Caco-2 (cell line): ENCODE data around the gene ABCC9. TPM values are rescaled to one million over a fixed set of nuclear protein-coding genes. Genes with fewer than 3 reads are reported as not detected.
"Not testable (repeated sequence)": the region's sequence is repeated elsewhere in the genome, so short reads cannot be mapped to it uniquely, and the experiment has no call there.

Experiments
- BruUV-seq: library from RNA; stranded (reverse); fragments of 400-500 nt; replicated peaks from 2 replicates; lab custom pipeline; 2021; lab: Mats Ljungman, UMichigan
- CTCF ChIA-PET: fragments of 300-600 bp; sonication (Branson Sonifier 250); formaldehyde crosslinking; loops from one replicate; lab custom pipeline; 2022; ENCODE audit warnings: antibody characterized with exemption; lab: Charles Lee
- POLR2A ChIA-PET: fragments of 300-600 bp; sonication (Branson Sonifier 250); formaldehyde crosslinking; loops from one replicate; lab custom pipeline; 2022; ENCODE audit warnings: antibody characterized with exemption; lab: Charles Lee
- DNase-seq, 2 experiments: peaks; one replicate each; pipeline versions ENCODE4 v3.0.0 to v3.0.0-alpha.2; 2020 to 2022
- H3K27me3 ChIP-seq: replicated peaks from 2 replicates; pipeline ENCODE4 v1.6.0; 2011; ENCODE audit warnings: low read length; ENCODE audit not compliant: control insufficient read depth, insufficient read depth
- H3K36me3 ChIP-seq: 2 replicates; pipeline ENCODE4 v1.5.1; 2011; ENCODE audit warnings: low read length; ENCODE audit not compliant: control insufficient read depth, insufficient read depth
- H3K4me1 ChIP-seq: fragments of 250-450 bp; sonication (Bioruptor Pico); 2 replicates; pipeline ENCODE4 v1.5.1; 2020; ENCODE audit warnings: mild to moderate bottlenecking
- H3K4me3 ChIP-seq: 2 replicates; pipeline ENCODE4 v1.5.1; 2011; ENCODE audit warnings: low read depth, mild to moderate bottlenecking, control low read depth, low read length
- H3K9me3 ChIP-seq: fragments of 250-450 bp; sonication (Bioruptor Pico); 2 replicates; pipeline ENCODE4 v1.5.1; 2020; ENCODE audit warnings: mild to moderate bottlenecking, moderate library complexity
- H3K27ac Mint-ChIP-seq: one replicate; pipeline ENCODE4 v1.8.0; 2022; ENCODE audit warnings: mixed read lengths; ENCODE audit not compliant: unreplicated experiment
- H3K27me3 Mint-ChIP-seq: one replicate; pipeline ENCODE4 v1.8.0; 2022; ENCODE audit warnings: mixed read lengths; ENCODE audit not compliant: insufficient read depth, unreplicated experiment
- H3K36me3 Mint-ChIP-seq: one replicate; pipeline ENCODE4 v1.8.0; 2022; ENCODE audit warnings: mild to moderate bottlenecking, mixed read lengths; ENCODE audit not compliant: insufficient read depth, unreplicated experiment
- H3K4me1 Mint-ChIP-seq: one replicate; pipeline ENCODE4 v1.8.0; 2022; ENCODE audit warnings: low read depth, mixed read lengths; ENCODE audit not compliant: unreplicated experiment
- H3K4me3 Mint-ChIP-seq: one replicate; pipeline ENCODE4 v1.8.0; 2022; ENCODE audit warnings: mild to moderate bottlenecking, moderate library complexity, mixed read lengths; ENCODE audit not compliant: unreplicated experiment
- H3K9me3 Mint-ChIP-seq: one replicate; pipeline ENCODE4 v1.8.0; 2022; ENCODE audit warnings: mixed read lengths; ENCODE audit not compliant: unreplicated experiment
- intact Hi-C: fragments of 100-400 bp; cut with micrococcal nuclease; formaldehyde crosslinking; loops from one replicate; pipeline ENCODE4 v1.10.0; 2022; ENCODE audit not compliant: unreplicated experiment
- total RNA-seq: library from RNA; stranded (reverse); gene quantifications from 2 replicates; pipeline ENCODE4 v1.2.3, GENCODE V29; 2022
- TF ChIP-seq, protein P1 (sequence below), 2 experiments: fragments of 200-600 bp in 1 of 2; IDR thresholded peaks; 1 replicate in 1 of 2; 2 replicates in 1 of 2; pipeline versions ENCODE4 v1.5.1 to v1.8.0; 2011 to 2022; ENCODE audit warnings: antibody characterized with exemption in 1 of 2, control low read depth in 1 of 2, inconsistent platforms in 1 of 2, low read depth in 1 of 2, low read length in 1 of 2, mild to moderate bottlenecking in 1 of 2, moderate library complexity in 1 of 2; ENCODE audit not compliant: insufficient read depth in 1 of 2, severe bottlenecking in 1 of 2, unreplicated experiment in 1 of 2

ABCC9 gene
- total RNA-seq, 1 experiment from 2014 or later: 130 TPM

DNA sequence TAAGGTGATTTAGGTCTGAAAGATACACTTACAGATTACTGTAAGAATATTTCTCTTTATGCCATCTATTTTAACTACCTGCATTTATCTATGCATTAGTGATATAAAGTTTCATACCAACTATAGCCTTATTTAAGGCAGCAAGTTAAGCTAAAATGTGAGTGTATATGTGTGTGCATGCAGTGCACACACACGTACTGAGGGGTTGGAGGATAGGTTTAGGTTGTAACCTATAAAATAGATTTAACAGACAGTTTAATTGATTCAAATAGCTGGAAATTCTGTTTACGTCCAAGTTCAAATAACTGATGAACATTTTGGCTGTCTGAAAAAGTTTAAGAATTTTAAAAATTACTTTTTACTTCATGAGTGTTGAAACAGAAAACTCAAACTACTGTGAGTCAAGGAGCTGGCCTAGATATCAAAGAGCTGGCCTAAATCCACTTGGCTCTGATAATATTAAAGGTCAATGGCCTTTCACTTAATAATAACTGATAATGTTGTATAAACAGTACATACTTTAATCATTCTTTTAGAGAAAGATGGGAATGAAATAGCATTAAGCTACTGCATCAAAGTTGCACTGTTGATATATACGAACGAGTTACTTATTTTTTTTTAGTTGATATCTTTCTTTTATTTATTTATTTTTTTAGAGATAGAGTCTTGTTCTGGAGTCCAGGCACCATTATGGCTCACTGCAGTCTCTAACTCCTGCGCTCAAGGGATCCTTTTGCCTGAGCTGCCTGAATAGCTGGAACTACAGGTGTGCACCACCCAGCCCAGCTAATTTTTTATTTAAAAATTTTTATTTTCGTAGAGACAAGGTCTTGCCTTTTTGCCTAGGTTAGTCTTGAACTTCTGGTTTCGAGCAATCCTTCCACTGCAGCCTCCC is 152.9 kb downstream of the ABCC9 start:
- intact Hi-C loops: no loop called here
- H3K27me3 Mint-ChIP-seq: no peaks in the 10 kb centered on the region
- ChIA-PET CTCF (interaction anchor here (0.5 to 0.6 kb wide), 2 partner anchors 91 to 247 kb away, joined by 3 to 5 read pairs; no protein-coding TSS in a partner anchor), POLR2A (no interaction called here)
- no peak overlapping the region for H3K4me3 Mint-ChIP-seq
- H3K9me3 Mint-ChIP-seq: peaks cover 29% of the 10 kb centered on the region
- no peak for DNase-seq
- no peak overlapping the region for H3K27ac Mint-ChIP-seq
- TF ChIP-seq, protein P1, sequence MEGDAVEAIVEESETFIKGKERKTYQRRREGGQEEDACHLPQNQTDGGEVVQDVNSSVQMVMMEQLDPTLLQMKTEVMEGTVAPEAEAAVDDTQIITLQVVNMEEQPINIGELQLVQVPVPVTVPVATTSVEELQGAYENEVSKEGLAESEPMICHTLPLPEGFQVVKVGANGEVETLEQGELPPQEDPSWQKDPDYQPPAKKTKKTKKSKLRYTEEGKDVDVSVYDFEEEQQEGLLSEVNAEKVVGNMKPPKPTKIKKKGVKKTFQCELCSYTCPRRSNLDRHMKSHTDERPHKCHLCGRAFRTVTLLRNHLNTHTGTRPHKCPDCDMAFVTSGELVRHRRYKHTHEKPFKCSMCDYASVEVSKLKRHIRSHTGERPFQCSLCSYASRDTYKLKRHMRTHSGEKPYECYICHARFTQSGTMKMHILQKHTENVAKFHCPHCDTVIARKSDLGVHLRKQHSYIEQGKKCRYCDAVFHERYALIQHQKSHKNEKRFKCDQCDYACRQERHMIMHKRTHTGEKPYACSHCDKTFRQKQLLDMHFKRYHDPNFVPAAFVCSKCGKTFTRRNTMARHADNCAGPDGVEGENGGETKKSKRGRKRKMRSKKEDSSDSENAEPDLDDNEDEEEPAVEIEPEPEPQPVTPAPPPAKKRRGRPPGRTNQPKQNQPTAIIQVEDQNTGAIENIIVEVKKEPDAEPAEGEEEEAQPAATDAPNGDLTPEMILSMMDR (IDR thresholded peaks at IDR 0.05; ENCODE audit: insufficient read depth in 1 of 2, low read depth in 1 of 2, low read length in 1 of 2, severe bottlenecking in 1 of 2, unreplicated experiment in 1 of 2): no peak
- BruUV-seq: no TSS peak
- peaks cover 8% of the 10 kb centered on the region for H3K36me3 Mint-ChIP-seq
- no peaks in the 10 kb centered on the region for H3K4me1 ChIP-seq
- peaks cover 7% of the 10 kb centered on the region for H3K4me1 Mint-ChIP-seq
- H3K9me3 ChIP-seq: 0 out of 2 replicates have a peak, but pooled peaks cover 9% of the 10 kb centered on the region
- no peaks in the 10 kb centered on the region for H3K36me3 ChIP-seq
- no peaks in the 10 kb centered on the region for H3K27me3 ChIP-seq
- no peak overlapping the region for H3K4me3 ChIP-seq

DNA sequence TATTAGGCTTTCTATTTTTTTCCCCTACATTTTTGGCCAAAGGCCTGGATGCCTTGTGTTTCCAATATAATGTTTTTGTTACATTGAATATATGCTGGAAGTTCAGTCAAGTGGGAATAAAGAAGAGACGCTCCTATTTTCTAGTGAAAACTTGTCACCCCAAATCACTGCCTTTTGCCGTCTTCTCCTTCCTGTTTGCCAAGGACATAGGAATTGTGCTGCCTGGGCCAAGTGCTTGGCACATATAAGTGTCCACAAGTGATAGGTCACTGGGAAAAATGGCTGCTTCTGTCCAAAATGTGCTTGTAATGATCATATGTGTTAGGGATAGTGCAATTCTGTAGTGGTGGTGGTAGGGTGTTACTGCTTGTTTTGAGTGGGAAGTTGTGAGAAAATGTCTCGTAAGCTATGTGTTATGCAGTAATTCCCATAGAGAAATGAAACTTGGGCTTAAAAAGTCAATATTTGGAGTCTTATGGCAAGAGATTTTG is 155.1 kb downstream of the ABCC9 start:
- no peak overlapping the region for H3K4me3 ChIP-seq
- 0 out of 2 replicates have a peak, but pooled peaks cover 6% of the 10 kb centered on the region for H3K9me3 ChIP-seq
- H3K9me3 Mint-ChIP-seq: peaks cover 11% of the 10 kb centered on the region
- no peak for DNase-seq
- no peak overlapping the region for H3K27ac Mint-ChIP-seq
- BruUV-seq: no TSS peak
- peaks cover 6% of the 10 kb centered on the region for H3K36me3 Mint-ChIP-seq
- no peak overlapping the region for H3K4me3 Mint-ChIP-seq
- H3K36me3 ChIP-seq: no peaks in the 10 kb centered on the region
- no peaks in the 10 kb centered on the region for H3K27me3 ChIP-seq
- TF ChIP-seq, protein P1 (IDR thresholded peaks at IDR 0.05; ENCODE audit: insufficient read depth in 1 of 2, low read depth in 1 of 2, low read length in 1 of 2, severe bottlenecking in 1 of 2, unreplicated experiment in 1 of 2): no peak
- intact Hi-C loops: no loop called here
- POLR2A ChIA-PET: interaction anchor here (0.7 kb wide), 1 partner anchor 125 kb away, joined by 4 read pairs; no protein-coding TSS in a partner anchor
- CTCF ChIA-PET: no interaction called here
- H3K4me1 ChIP-seq: no peaks in the 10 kb centered on the region
- H3K27me3 Mint-ChIP-seq: no peaks in the 10 kb centered on the region
- peaks cover 7% of the 10 kb centered on the region for H3K4me1 Mint-ChIP-seq

DNA sequence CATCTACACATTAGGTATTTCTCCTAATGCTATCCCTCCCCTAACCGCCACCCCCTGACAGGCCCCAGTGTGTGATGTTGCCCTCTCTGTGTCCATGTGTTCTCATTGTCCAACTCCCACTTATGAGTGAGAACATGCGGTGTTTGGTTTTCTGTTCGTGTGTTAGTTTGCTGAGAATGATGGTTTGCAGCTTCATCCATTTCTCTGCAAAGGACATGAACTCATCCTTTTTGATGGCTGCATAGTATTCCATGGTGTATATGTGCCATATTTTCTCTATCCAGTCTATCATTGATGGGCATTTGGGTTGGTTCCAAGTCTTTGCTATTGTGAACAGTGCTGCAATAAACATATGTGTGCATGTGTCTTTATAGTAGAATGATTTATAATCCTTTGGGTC is 158.5 kb downstream of the ABCC9 start:
- DNase-seq, H3K36me3 Mint-ChIP-seq, H3K4me3 ChIP-seq, H3K27me3 Mint-ChIP-seq, H3K4me3 Mint-ChIP-seq, H3K27ac Mint-ChIP-seq, BruUV-seq, intact Hi-C loops, H3K36me3 ChIP-seq, H3K9me3 ChIP-seq, POLR2A ChIA-PET, CTCF ChIA-PET, H3K27me3 ChIP-seq, H3K9me3 Mint-ChIP-seq: not testable (repeated sequence)
- peaks cover 20% of the 10 kb centered on the region for H3K4me1 Mint-ChIP-seq
- peaks cover 15% of the 10 kb centered on the region for H3K4me1 ChIP-seq
